C4-2B (cell line): Measurements from ENCODE around the gene CIDEB.

Experiments
- H3K27ac ChIP-seq: fragments of 450-650 bp; 2 replicates; pipeline ENCODE4 v1.5.1; 2017
- ZFX ChIP-seq: fragments of 450-650 bp; IDR thresholded peaks from 2 replicates; pipeline ENCODE4 v1.6.1; 2017
- TF ChIP-seq, protein P1 (sequence below): fragments of 450-650 bp; conservative IDR thresholded peaks from 2 replicates; pipeline ENCODE4 v1.5.1; 2017; ENCODE audit warnings: mild to moderate bottlenecking

CIDEB gene

DNA sequence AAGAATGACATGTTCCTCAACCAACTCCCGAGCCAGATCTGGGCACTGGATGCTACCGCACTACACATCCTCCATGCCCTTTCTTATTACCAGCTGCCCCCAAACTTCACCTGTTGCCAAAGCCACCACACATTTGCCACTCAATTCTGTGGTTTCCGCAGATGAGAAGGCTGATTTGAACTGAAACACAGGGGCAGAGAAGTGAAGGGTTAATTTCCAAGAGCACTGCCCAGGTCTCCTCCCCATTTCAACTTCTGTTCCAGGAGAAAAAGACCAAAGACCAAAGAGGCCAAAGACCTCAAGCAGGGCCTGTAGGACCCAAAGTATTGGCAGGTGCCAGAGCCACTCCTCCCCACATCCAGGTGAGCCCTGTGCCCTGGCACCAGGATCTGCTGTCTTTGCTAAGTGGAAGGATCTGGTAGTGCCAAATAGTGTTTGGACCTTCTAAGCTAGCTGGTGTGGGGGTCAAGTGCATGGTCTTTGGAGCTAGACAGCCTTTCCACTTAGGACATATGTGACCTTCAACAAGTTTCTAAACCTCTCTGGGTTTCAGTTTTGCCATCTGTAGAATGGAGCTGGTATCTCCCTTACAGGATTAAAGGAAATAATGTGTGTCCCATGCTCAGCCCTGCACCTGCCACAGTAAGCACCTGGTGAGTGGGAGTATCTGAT lies 16.2 kb downstream of the CIDEB start:
- TF ChIP-seq ZFX: no peak
- TF ChIP-seq, protein P1, sequence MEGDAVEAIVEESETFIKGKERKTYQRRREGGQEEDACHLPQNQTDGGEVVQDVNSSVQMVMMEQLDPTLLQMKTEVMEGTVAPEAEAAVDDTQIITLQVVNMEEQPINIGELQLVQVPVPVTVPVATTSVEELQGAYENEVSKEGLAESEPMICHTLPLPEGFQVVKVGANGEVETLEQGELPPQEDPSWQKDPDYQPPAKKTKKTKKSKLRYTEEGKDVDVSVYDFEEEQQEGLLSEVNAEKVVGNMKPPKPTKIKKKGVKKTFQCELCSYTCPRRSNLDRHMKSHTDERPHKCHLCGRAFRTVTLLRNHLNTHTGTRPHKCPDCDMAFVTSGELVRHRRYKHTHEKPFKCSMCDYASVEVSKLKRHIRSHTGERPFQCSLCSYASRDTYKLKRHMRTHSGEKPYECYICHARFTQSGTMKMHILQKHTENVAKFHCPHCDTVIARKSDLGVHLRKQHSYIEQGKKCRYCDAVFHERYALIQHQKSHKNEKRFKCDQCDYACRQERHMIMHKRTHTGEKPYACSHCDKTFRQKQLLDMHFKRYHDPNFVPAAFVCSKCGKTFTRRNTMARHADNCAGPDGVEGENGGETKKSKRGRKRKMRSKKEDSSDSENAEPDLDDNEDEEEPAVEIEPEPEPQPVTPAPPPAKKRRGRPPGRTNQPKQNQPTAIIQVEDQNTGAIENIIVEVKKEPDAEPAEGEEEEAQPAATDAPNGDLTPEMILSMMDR: no peak
- no peak overlapping the region for H3K27ac ChIP-seq

DNA sequence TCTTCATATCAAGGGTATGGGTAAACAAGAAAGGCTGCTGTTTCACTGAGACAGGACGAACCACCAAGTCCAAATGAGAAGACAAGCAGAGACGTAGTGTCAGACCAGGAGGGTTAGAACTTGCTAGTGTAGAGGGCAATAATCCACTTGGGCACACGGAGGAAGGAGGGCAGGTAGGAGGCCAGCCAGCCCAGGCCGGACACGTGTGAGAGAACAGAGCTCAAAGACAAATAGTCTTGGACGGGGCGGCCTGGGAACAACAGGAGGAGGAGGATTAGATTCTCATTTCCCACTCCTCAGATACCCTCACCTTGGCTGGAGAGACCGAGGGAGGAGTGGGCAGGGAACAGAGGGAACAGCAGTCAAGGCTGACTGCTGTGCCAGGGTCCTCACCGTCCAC lies 17.0 kb downstream of the CIDEB start:
- TF ChIP-seq, protein P1: no peak
- TF ChIP-seq ZFX: no peak
- no peak overlapping the region for H3K27ac ChIP-seq

DNA sequence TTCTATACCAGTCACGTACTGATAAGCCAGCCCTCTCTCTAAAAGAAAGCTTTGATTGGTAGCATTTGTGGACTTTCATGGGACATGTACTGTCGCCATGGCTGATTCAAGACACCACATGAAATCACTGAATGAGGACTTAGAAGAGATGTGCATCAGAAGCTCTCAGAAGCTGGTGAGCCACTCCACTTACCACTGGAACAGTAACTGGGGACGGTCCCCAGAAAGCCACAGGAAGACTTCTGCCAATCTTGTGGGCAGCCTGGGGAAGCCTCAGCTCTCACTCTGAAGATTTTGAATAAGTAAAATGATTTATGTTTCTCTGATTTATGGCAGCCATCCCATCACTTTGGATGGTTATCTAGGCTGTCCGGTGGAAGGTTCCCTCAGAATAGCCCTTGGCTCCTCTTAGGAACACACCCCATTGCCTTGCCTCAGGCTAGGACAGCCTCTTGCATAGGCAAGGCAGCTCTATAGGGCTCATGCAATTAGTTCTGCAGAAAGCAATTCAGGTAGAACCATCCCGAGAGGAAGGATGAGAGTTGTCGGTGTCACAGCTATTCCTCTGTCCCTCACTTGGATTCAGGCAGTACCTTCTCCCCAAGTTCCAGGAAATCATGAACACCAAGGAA lies 18.0 kb downstream of the CIDEB start:
- TF ChIP-seq, protein P1: no peak
- no peak for TF ChIP-seq ZFX
- no peak overlapping the region for H3K27ac ChIP-seq

DNA sequence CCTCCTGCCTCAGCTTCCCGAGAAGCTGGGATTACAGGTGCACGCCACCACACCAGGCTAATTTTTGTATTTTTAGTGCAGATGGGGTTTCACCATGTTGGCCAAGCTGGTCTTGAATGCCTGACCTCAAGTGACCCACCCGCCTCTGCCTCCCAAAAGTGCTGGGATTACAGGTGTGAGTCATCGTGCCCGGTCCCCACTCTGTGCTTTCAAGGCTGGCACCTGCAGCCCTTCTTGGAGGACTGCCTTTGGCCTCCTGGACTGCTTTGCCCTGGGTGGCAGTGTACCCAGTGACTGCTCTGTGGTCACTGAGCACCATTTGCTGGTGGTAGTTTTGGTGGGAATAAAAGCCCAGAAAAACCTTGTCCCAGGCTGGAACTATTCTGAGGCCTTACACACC lies 20.8 kb downstream of the CIDEB start:
- TF ChIP-seq, protein P1: no peak
- TF ChIP-seq ZFX: no peak
- H3K27ac ChIP-seq: no peak overlapping the region

DNA sequence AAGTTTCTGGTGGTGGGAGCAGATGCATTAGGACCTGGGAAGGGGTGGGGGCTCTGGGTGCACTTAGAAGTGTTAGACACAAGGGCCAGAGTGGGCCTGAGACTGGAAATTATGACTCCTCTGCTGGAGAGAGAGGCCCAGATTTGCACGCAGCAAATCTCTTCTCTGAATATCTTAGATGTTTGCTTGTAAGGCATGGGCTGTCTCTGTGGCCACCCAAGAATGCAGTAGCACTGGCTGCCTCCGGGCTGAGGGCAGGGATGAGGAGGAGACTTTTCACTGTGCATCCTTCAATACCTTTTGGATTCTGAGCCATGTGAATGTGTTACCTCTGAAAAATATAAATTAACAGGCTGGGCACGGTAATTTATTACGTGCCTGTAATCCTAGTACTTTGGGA lies 22.4 kb downstream of the CIDEB start:
- H3K27ac ChIP-seq: no peak overlapping the region
- TF ChIP-seq ZFX: no peak
- TF ChIP-seq, protein P1: no peak

DNA sequence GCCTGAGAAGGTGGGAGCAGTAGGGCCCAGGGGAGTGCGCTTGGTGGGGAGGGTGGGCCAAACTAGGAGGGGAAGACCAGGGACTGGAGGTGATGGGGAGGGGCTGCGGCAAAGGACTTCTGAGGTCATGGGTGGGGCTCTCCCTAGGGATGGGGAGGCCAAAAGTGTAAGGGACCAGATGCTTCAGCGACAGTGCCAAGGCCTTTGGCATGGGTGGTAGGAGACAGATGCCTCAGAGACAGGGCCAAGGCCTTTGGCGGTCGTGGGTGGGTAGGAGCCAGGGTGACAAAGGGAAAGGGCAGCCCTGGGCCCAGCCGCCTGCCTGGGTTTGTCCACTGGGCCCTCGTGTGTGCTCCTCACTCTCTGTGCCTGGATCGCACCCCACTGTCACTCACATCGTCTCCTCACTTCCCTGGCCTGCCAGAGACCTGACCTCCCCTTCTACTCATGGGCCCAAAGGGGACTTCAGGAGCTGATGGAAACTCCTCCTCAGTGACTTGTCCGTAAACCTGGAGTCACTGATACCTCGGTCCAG lies 23.2 kb downstream of the CIDEB start:
- TF ChIP-seq, protein P1: no peak
- no peak for TF ChIP-seq ZFX
- no peak overlapping the region for H3K27ac ChIP-seq

DNA sequence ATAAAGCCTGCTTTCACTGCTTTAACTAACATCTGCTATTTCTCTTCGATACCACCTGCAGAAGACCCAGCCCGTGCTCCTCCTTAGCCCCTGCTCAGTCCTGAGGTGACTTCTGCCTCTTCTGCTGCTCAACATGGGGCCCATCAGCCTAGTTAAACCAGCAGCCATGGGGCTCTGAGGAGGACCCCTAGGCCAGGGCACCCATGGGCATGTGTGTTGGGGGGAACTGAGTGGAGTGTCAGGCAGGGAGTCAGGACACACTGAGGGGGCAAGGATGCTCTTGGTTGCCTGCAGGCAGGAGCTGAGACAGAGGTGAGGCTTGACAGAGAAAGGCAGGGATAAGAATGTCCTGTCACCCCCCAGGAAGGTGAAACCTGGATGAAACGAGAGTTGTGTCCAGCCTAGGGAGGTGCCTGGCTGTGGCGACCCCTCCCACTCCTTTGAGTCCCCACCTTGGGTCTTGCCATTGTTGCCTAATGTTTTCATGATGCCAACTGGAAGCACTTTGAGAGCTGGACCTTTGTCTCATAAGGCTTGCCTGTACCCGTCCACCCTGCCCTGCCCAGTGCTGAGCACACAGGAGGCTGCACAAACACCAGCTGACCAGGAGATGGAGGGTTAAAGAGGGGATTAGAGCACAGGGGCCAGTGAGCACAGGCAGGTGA lies 23.8 kb downstream of the CIDEB start:
- H3K27ac ChIP-seq: no peak overlapping the region
- no peak for TF ChIP-seq ZFX
